DOHH2 (cell line): Measurements from ENCODE around the gene GP5.

Source experiments
- H3F3A ChIP-seq: fragments of 200-600 bp; sonication (generic), shearing (Covaris generic); 2 replicates; pipeline ENCODE4 v1.6.0; 2016; ENCODE audit warnings: antibody characterized with exemption, mild to moderate bottlenecking; ENCODE audit not compliant: control insufficient read depth, insufficient read depth
- H3K27ac ChIP-seq: fragments of 200-600 bp; sonication (generic); 2 replicates; pipeline ENCODE4 v1.5.1; 2014; ENCODE audit warnings: low read depth, mild to moderate bottlenecking, low read length, moderate library complexity
- H3K27me3 ChIP-seq: fragments of 200-600 bp; sonication (generic); 2 replicates; pipeline ENCODE4 v1.6.1; 2014; ENCODE audit warnings: mild to moderate bottlenecking, low read length, mixed read lengths; ENCODE audit not compliant: control insufficient read depth
- H3K36me3 ChIP-seq: fragments of 200-600 bp; sonication (generic); 2 replicates; pipeline ENCODE4 v1.6.1; 2014; ENCODE audit warnings: mild to moderate bottlenecking, low read length, moderate library complexity, mixed read lengths; ENCODE audit not compliant: control insufficient read depth
- H3K4me1 ChIP-seq: fragments of 200-600 bp; sonication (generic); 2 replicates; pipeline ENCODE4 v1.6.1; 2014; ENCODE audit warnings: mild to moderate bottlenecking, low read length, mixed read lengths; ENCODE audit not compliant: control insufficient read depth
- H3K4me2 ChIP-seq: fragments of 200-600 bp; sonication (generic); 2 replicates; pipeline ENCODE4 v1.6.0; 2014; ENCODE audit warnings: mild to moderate bottlenecking, low read length, moderate library complexity
- H3K4me3 ChIP-seq: fragments of 200-600 bp; sonication (generic); 2 replicates; pipeline ENCODE4 v1.5.1; 2014; ENCODE audit warnings: mild to moderate bottlenecking, low read length, mixed read lengths
- H3K79me2 ChIP-seq: fragments of 200-600 bp; sonication (generic); 2 replicates; pipeline ENCODE4 v1.6.1; 2014; ENCODE audit warnings: mild to moderate bottlenecking, low read length, mixed read lengths; ENCODE audit not compliant: control insufficient read depth
- H3K9me2 ChIP-seq: fragments of 200-600 bp; sonication (generic); replicated peaks from 2 replicates; pipeline ENCODE4 v1.6.1; 2014; ENCODE audit warnings: mild to moderate bottlenecking, low read length, mixed read lengths; ENCODE audit not compliant: control insufficient read depth
- H3K9me3 ChIP-seq: fragments of 200-600 bp; sonication (generic); 2 replicates; pipeline ENCODE4 v1.6.1; 2014; ENCODE audit warnings: antibody characterized with exemption, low read length, mixed read lengths; ENCODE audit not compliant: control insufficient read depth, insufficient read depth
- H4K20me1 ChIP-seq: fragments of 200-600 bp; sonication (generic); 2 replicates; pipeline ENCODE4 v1.6.0; 2014; ENCODE audit warnings: low read depth, mild to moderate bottlenecking, antibody characterized with exemption, low read length, moderate library complexity; ENCODE audit not compliant: control insufficient read depth, insufficient read depth
- CTCF ChIP-seq: fragments of 200-600 bp; sonication (generic); IDR thresholded peaks from one replicate; pipeline ENCODE4 v1.5.1; 2014; ENCODE audit warnings: antibody characterized with exemption, mild to moderate bottlenecking, low read depth, low read length; ENCODE audit not compliant: poor library complexity, severe bottlenecking
- EZH2phosphoT487 ChIP-seq: fragments of 200-600 bp; sonication (generic); IDR thresholded peaks from 2 replicates; pipeline ENCODE4 v1.6.1; 2017; ENCODE audit warnings: borderline replicate concordance, mild to moderate bottlenecking, antibody characterized with exemption, low read length, moderate library complexity, mixed read lengths

GP5 gene

GRCh38 chr3:194387926-194388418, 11.1 kb downstream of the GP5 start:
- Histone ChIP-seq H3K36me3 (no peaks in the 10 kb centered on the region), H3K9me2 (no peaks in the 10 kb centered on the region), H3F3A (no peaks in the 10 kb centered on the region), H3K4me3 (no peak overlapping the region), H3K4me2 (no peak overlapping the region), H3K27me3 (0 out of 2 replicates have a peak, but pooled peaks cover 2% of the 10 kb centered on the region), H3K9me3 (no peaks in the 10 kb centered on the region), H3K79me2 (no peaks in the 10 kb centered on the region), H3K27ac (no peak overlapping the region), H3K4me1 (no peaks in the 10 kb centered on the region), H4K20me1 (no peaks in the 10 kb centered on the region)
- no peak for TF ChIP-seq CTCF

- Histone ChIP-seq H3K9me2 (no peaks in the 10 kb centered on the region), H3K27ac (no peak overlapping the region), H3K79me2 (no peaks in the 10 kb centered on the region), H4K20me1 (no peaks in the 10 kb centered on the region), H3K4me1 (no peaks in the 10 kb centered on the region), H3K36me3 (no peaks in the 10 kb centered on the region), H3K4me2 (no peak overlapping the region), H3K4me3 (no peak overlapping the region), H3K9me3 (no peaks in the 10 kb centered on the region), H3F3A (no peaks in the 10 kb centered on the region), H3K27me3 (0 out of 2 replicates have a peak, but pooled peaks cover 2% of the 10 kb centered on the region)
- TF ChIP-seq CTCF (no peak), EZH2phosphoT487 (no peak)
Measured at GRCh38 chr3:194387276-194387675, 11.8 kb downstream of the GP5 start.

GRCh38 chr3:194386648-194387047, 12.4 kb downstream of the GP5 start:
- Histone ChIP-seq H3K27ac (no peak overlapping the region), H3K9me3 (no peaks in the 10 kb centered on the region), H3K4me1 (no peaks in the 10 kb centered on the region), H4K20me1 (no peaks in the 10 kb centered on the region), H3K27me3 (0 out of 2 replicates have a peak, but pooled peaks cover 2% of the 10 kb centered on the region), H3K79me2 (no peaks in the 10 kb centered on the region), H3F3A (no peaks in the 10 kb centered on the region), H3K9me2 (no peaks in the 10 kb centered on the region), H3K36me3 (no peaks in the 10 kb centered on the region), H3K4me2 (no peak overlapping the region), H3K4me3 (no peak overlapping the region)
- TF ChIP-seq EZH2phosphoT487 = no peak
- TF ChIP-seq CTCF = no peak
